GM12865 (cell line): ENCODE results near the gene TTC34.

Source experiments
- DNase-seq: peaks from one replicate; pipeline ENCODE4 v3.0.0; 2010; ENCODE audit warnings: low read depth
- H3K4me3 ChIP-seq: 2 replicates; pipeline ENCODE4 v1.5.1; 2011; ENCODE audit warnings: mild to moderate bottlenecking, low read depth, low read length, control low read depth
- TF ChIP-seq, protein P1 (sequence below): IDR thresholded peaks from 2 replicates; pipeline ENCODE4 v1.5.1; 2011; ENCODE audit warnings: low read length, control low read depth, low read depth, inconsistent platforms; ENCODE audit not compliant: insufficient read depth; ENCODE audit errors: missing control alignments

Gene TTC34

DNA sequence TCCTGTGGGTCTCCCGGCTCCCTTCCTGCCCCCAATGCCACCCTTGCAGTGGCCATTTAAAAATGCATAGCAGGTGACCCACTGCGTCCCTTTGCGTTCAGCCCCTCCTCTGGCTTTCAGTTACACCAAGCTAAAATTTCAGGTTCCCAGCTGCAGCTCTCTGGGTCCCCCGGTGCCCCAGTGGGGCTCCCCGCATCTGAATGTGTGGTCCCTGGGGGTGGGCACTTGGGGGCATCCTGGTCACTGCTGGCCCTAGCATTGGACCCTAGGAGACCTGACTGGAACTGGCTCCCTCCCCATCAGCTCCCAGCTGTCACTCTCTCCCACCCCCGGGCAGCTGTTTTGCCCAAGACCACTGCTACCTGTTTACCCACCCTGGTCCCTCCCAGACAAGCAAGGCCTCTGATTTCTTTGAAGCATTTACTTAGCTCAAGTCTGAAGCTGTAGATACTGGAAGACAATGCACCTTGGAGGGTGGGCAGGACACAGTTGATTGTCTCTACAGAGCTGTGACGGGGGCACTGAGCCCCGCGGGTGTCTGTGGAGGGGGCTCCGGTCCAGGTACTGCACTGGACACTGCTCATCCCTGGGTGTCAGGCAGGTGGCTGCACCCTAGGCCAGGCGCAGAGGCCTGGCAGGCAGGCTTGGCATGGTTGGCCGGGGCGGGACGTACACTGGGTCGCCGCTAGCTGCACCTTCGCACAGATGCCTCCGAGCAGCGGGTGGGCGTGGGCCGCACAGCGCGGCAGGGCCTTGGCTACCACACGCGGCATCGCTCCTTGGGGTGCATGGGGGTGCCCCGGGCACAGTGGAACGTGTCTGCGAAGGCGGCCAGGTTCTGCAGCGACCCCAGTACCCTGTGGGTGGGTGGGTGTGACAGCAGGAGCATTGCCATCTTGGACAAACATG is 211.0 kb downstream of the TTC34 start:
- TF ChIP-seq, protein P1, sequence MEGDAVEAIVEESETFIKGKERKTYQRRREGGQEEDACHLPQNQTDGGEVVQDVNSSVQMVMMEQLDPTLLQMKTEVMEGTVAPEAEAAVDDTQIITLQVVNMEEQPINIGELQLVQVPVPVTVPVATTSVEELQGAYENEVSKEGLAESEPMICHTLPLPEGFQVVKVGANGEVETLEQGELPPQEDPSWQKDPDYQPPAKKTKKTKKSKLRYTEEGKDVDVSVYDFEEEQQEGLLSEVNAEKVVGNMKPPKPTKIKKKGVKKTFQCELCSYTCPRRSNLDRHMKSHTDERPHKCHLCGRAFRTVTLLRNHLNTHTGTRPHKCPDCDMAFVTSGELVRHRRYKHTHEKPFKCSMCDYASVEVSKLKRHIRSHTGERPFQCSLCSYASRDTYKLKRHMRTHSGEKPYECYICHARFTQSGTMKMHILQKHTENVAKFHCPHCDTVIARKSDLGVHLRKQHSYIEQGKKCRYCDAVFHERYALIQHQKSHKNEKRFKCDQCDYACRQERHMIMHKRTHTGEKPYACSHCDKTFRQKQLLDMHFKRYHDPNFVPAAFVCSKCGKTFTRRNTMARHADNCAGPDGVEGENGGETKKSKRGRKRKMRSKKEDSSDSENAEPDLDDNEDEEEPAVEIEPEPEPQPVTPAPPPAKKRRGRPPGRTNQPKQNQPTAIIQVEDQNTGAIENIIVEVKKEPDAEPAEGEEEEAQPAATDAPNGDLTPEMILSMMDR: no peak
- DNase-seq: no peak
- H3K4me3 ChIP-seq: no peak overlapping the region

GRCh38 chr1:2589431-2590232 is 211.9 kb downstream of the TTC34 start:
- no peak for DNase-seq

DNA sequence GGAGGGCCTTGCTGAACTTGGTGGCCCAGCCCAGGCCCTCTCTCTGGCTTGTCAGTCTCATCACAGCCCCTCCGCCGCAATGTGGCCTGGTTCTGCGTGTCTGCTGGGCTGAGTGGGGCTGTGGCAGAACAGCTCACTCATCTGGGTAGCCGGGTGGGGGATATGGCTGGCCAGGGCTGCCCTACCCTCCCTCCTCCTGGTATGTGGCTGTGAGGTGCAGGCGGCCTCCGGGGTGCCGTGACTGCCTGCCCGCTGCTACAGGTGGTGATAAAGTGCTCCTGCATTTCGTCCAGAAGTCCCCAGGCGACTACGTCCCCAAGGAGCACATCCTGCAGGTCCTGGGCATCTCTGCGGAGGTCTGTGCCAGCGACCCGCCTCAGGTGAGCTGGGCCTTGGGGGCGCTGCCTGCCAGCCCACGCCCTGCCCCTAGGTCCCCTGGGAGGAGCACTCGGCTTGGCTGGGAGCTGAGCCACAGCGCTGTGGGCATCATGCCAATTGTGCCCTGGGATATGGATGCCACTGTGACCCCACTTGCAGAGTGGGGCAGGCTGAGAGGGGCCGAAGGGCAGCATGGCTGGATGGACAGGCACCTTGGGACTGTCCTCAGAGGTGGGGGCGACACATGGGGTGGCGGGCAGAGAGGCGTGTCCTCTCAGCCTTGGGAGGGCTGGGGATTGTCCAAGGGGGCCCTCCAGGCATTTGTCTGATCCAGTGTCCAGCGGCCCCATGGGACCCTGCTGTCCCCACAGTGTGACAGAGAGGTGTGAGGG is 212.6 kb downstream of the TTC34 start:
- H3K4me3 ChIP-seq: no peak overlapping the region
- no peak for DNase-seq
- TF ChIP-seq, protein P1: no peak

More at GRCh38 chr1:2589431-2590232, 211.9 kb downstream of the TTC34 start:
- H3K4me3 ChIP-seq: no peak overlapping the region
- TF ChIP-seq, protein P1: no peak

- no peak for DNase-seq
- TF ChIP-seq, protein P1: no peak
- H3K4me3 ChIP-seq: no peak overlapping the region
These were observed 213.5 kb downstream of the TTC34 start for GRCh38 chr1:2587860-2588571.

DNA sequence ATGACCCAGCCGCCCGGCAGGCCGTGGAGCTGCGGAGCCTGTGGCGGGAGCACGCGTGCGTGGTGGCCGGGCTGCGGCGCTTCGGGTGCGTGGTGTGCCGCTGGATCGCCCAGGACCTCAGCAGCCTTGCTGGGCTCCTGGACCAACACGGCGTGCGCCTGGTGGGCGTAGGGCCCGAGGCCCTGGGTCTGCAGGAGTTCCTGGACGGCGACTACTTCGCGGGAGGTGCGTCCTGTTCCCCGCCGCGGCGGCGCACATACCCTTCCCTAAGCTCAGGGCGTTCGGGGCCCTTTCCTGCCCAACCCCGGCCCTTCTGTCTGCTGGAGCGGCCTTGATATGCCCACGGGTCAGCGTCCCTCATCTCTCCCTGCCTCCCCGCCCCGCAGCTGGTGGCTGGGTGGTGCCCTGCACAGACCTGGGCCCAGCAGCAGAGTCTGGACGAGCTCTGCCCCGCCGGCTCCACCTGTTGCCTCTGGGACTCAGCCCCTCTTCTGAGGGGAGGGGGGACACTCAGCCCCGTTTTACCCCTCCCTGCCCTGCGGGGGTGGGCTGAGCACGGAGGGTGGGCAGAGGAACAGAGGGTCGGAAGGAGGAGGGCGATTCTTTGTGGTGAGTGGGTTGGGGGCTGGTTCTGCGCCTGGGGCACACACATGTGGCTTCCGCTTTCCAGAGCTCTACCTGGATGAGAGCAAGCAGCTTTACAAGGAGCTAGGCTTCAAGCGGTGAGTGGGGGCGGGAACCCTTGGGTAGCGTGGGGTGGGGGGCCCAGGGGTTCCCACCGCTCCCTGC is 214.2 kb downstream of the TTC34 start:
- DNase-seq: peak; percentile 33
- TF ChIP-seq, protein P1: no peak
- peak overlapping the region; percentile 96 for H3K4me3 ChIP-seq
